Ovary (tissue), 9 donors: Measurements from ENCODE around the gene DOCK4. TPM values are rescaled to one million over a fixed set of nuclear protein-coding genes. Genes with fewer than 3 reads are reported as not detected.

Source experiments
- DNase-seq, 5 donors: peaks; one replicate each; pipeline ENCODE4 v3.0.0-alpha.2; 2019 to 2020
- H3K27ac ChIP-seq, 2 donors: fragments of 200-600 bp; one replicate each; pipeline versions ENCODE4 v1.5.1 to v1.8.0; 2019 to 2022
- H3K27me3 ChIP-seq: fragments of 200-600 bp; one replicate; pipeline ENCODE4 v1.8.0; 2022
- H3K36me3 ChIP-seq: fragments of 200-600 bp; sonication (generic); one replicate; pipeline ENCODE4 v1.5.1; 2019
- H3K4me1 ChIP-seq: one replicate; pipeline ENCODE4 v1.8.1; 2013; ENCODE audit warnings: mild to moderate bottlenecking, moderate library complexity; ENCODE audit not compliant: insufficient read depth
- H3K4me3 ChIP-seq: fragments of 200-600 bp; sonication (generic); one replicate; pipeline ENCODE4 v1.5.1; 2017
- H3K9me3 ChIP-seq, 2 donors: fragments of 200-600 bp in 1 of 2; sonication (generic) in 1 of 2; one replicate each; pipeline versions ENCODE4 v1.5.1 to v1.8.1; 2013 to 2019; ENCODE audit warnings: mild to moderate bottlenecking in 1 of 2, moderate library complexity in 1 of 2
- EP300 ChIP-seq: sonication (generic); formaldehyde crosslinking; IDR thresholded peaks from one replicate; pipeline ENCODE4 v1.6.1; 2017; ENCODE audit warnings: antibody characterized with exemption
- POLR2A ChIP-seq: fragments of 450-650 bp; IDR thresholded peaks from one replicate; pipeline ENCODE4 v1.6.1; 2017; ENCODE audit warnings: antibody characterized with exemption, mild to moderate bottlenecking, moderate library complexity
- whole genome bisulfite sequencing, 3 donors: extraction: QIAGEN DNeasy Blood & Tissue Kit in 1 of 3; methylation state at CpG; one replicate each; pipeline versions ENCODE4 v1.1.5 to v1.1.7; 2013 to 2017; 5-methylcytosine and 5-hydroxymethylcytosine counted together
- intact Hi-C, 4 donors: fragments of 100-400 bp; cut with DNase I; formaldehyde crosslinking; loops; one replicate each; pipeline versions ENCODE4 v1.11.0 to v1.15.1; 2022 to 2023
- polyA plus RNA-seq, 2 donors: library from polyadenylated mRNA; stranded (reverse); fragments of 200-250 nt in 1 of 2; fragments of 350-450 nt in 1 of 2; fragmentation: Illumina TruSeq in 1 of 2; extraction: RNeasy Lipid Tissue Mini Kit (QIAGEN cat#74804) in 1 of 2; gene quantifications; one replicate each; pipeline ENCODE4 v1.2.3, GENCODE V29; 2013 to 2014
- total RNA-seq, 7 donors: library from RNA; depleted of rRNA in 2 of 7; stranded (reverse); fragments of >200 nt in 2 of 7; fragmentation: NEBNext Ultra II Directional in 3 of 7; extraction: Animal tissue kit (Norgen Biotek cat#: 25700) in 3 of 7; gene quantifications; one replicate each; pipeline versions ENCODE4 v1.1.0 to v1.2.4, GENCODE V29; 2016 to 2023
- TF ChIP-seq, protein P1 (sequence below), 3 donors: fragments of 450-650 bp in 2 of 3; fragments of 200-600 bp in 1 of 3; IDR thresholded peaks; one replicate each; pipeline versions ENCODE4 v1.5.1 to v1.8.0; 2016 to 2022; ENCODE audit warnings: antibody characterized with exemption in 3 of 3, mild to moderate bottlenecking in 1 of 3
- donor health status: DM: no; HTN: no; CAD: no; lungs with moderate emphysema.
- donor health status: DM: no; HTN: no; CAD: no.
- donor health status: Bipolar disorder and iron deficiency.
- donor health status: DM: yes; HTN: yes; CAD: no.
- donor health status: DM: no; HTN: no; CAD: no.
- donor health status: DM: yes; HTN: yes; CAD: no.

DOCK4 gene
- total and polyA plus RNA-seq, 9 donors, result 9.5 to 39.7 (median 27.3) TPM

DNA sequence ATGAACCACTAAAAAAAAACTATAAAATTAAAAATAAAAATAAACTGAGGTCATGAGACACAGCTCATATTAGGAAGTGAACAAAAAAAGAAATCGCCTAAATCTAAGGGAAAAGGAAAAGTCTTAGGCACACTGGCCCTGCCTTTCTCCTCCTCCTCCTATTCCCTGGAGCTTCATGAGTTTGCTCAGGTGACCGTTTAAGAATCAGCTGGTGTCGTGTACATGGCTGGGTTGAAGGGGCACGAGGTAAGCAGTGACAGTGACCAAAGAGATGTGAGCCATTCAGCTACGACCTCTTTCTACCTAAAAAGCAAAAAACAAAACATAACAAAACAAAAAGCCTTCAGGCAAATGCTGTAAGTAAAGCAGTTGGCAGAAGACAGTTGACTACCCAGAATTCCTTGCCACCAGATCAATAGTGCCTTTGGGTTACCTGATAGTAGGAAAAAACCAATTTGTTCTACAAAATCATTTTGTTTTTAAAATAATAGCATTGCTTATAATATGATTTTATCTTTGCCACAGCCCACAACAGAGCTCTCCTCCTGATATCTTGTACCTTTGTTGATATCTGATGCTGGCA, 135.4 kb downstream of the DOCK4 start:
- intact Hi-C loops, result no loop called here
- Histone ChIP-seq H3K9me3 (no peaks in the 10 kb centered on the region), H3K4me3 (no peak overlapping the region), H3K36me3 (no peaks in the 10 kb centered on the region), H3K4me1 (peaks cover 18% of the 10 kb centered on the region), H3K27me3 (no peaks in the 10 kb centered on the region), H3K27ac (no peak overlapping the region)
- no peak for DNase-seq
- 90 to 93% (median 91%) methylated on average over 5 of the region's 5 CpGs for WGBS, 3 donors
- TF ChIP-seq, protein P1, sequence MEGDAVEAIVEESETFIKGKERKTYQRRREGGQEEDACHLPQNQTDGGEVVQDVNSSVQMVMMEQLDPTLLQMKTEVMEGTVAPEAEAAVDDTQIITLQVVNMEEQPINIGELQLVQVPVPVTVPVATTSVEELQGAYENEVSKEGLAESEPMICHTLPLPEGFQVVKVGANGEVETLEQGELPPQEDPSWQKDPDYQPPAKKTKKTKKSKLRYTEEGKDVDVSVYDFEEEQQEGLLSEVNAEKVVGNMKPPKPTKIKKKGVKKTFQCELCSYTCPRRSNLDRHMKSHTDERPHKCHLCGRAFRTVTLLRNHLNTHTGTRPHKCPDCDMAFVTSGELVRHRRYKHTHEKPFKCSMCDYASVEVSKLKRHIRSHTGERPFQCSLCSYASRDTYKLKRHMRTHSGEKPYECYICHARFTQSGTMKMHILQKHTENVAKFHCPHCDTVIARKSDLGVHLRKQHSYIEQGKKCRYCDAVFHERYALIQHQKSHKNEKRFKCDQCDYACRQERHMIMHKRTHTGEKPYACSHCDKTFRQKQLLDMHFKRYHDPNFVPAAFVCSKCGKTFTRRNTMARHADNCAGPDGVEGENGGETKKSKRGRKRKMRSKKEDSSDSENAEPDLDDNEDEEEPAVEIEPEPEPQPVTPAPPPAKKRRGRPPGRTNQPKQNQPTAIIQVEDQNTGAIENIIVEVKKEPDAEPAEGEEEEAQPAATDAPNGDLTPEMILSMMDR (IDR thresholded peaks at IDR 0.05), result no peak
- TF ChIP-seq EP300 (no peak), POLR2A (no peak)

DNA sequence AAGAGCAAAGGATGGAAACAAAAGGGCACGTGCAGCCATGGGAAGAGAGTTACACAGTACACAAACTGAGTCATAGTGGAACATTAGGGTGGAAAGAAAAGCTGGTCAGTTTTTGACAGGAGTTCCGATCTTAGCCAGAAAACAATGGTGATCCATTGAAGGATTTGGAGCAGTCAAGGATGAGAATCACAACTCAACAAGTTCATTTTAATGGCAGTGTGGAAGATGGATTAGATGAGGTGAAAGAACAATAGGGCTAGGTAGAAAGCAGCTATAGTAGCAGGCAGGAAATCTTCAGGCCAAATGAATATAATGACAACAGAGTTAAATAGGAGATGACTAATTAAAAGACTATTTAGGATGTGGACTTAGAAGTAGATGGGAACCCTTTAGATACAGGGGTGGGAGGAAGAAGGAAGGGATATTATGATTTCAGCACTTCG, 136.3 kb downstream of the DOCK4 start:
- 68 to 80% (median 73%) methylated on average over 3 of the region's 3 CpGs for WGBS, 3 donors
- no peak overlapping the region for H3K4me3 ChIP-seq
- H3K27ac ChIP-seq, result no peak overlapping the region
- intact Hi-C loops, result no loop called here
- H3K27me3 ChIP-seq, result no peaks in the 10 kb centered on the region
- peaks cover 18% of the 10 kb centered on the region for H3K4me1 ChIP-seq
- no peaks in the 10 kb centered on the region for H3K36me3 ChIP-seq
- TF ChIP-seq POLR2A (no peak), EP300 (no peak)
- TF ChIP-seq, protein P1 (IDR thresholded peaks at IDR 0.05), result no peak
- H3K9me3 ChIP-seq, result no peaks in the 10 kb centered on the region
- DNase-seq, result no peak

DNA sequence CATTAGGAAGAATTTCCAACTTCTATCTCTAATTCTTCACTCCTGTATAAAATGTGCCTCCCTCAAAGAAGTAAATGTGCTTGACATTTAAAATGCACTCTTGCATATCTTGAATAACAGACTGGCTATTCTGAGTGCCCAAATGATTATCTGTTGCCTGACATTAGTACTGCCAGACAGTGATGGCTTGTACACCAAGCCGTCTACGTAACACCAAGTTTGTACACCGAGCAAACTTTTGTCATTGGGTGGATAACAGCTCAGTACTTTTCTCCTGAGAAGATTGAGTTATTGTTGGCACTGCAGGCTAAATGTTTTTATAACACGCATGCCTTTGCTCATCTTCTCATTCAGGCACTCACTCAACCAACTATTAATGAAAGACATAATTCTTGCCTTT, 137.2 kb downstream of the DOCK4 start:
- TF ChIP-seq EP300, result no peak
- no peak for TF ChIP-seq POLR2A
- TF ChIP-seq, protein P1 (IDR thresholded peaks at IDR 0.05), result no peak
- Histone ChIP-seq H3K9me3 (no peaks in the 10 kb centered on the region), H3K27ac (no peak overlapping the region), H3K4me3 (no peak overlapping the region), H3K27me3 (no peaks in the 10 kb centered on the region), H3K4me1 (peaks cover 18% of the 10 kb centered on the region), H3K36me3 (no peaks in the 10 kb centered on the region)
- 41 to 68% (median 47%) methylated on average over 4 of the region's 4 CpGs for WGBS, 3 donors
- no peak for DNase-seq
- intact Hi-C loops, result no loop called here

DNA sequence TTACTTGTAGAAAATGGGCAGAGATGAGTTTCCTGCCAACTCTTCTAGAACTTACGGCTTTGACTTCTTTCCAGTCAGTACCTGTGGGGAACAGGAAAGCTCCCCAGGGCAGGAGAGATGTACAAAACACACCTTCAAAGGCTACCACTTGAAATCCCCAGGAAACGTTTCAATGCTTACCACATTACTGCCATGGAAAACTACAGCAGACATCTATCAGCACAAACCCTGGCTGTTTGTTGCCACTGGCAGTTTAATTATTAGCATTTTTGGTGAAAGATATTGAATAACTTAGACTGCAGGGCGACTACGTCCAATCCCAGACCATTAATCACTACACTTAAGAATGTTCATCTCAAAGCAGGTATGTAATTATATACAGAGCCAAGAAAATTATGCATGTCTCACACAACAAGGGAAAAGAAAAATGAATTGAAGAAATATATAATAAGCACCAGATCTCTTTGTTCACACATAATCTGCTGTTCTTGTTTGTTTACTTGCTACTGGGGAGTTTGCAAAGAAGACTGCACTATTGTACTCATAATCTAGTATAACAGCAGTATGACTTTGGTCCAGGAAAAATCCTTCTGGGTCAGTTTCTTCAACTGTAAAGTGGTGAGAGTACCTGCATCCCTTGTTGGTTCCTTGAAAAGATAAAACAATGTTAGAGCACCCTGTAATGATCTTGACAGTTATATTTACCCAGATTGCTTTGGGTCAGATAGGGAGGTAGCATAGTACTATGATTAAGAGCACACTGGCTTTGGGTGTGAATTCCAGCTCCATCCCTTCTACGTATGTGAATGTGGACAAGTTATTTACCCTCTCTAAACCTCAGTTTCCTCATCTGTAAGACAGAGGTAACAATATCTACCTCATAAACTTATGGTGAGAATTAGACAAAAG, 138.3 kb downstream of the DOCK4 start:
- TF ChIP-seq, protein P1 (IDR thresholded peaks at IDR 0.05), result no peak
- TF ChIP-seq POLR2A, result no peak
- no peak for TF ChIP-seq EP300
- Histone ChIP-seq H3K9me3 (no peaks in the 10 kb centered on the region), H3K36me3 (no peaks in the 10 kb centered on the region), H3K4me1 (peaks cover 18% of the 10 kb centered on the region), H3K4me3 (no peak overlapping the region), H3K27me3 (no peaks in the 10 kb centered on the region), H3K27ac (peak overlapping the region in 1 of 2 donors; percentile 13)
- no peak for DNase-seq
- intact Hi-C loops, result no loop called here
- 17 to 35% (median 21%) methylated on average over 5 of the region's 5 CpGs for WGBS, 3 donors
